RWPE2 (cell line): ENCODE measurements around the gene ITGAD.
A peak's percentile ranks its signal among the peaks of the same experiment; 100 is the strongest.

Experiments used
- ATAC-seq: fragments of 200-7000 bp; cut with Tn5 transposase; 3 replicates; pipeline ENCODE4 v1.9.1; 2021; ENCODE audit warnings: low read depth
- DNase-seq: peaks from one replicate; pipeline ENCODE4 v3.0.0-alpha.2; 2020; ENCODE audit warnings: low spot score
- H3K27ac ChIP-seq: fragments of 450-650 bp; 2 replicates; pipeline ENCODE4 v1.5.1; 2017; ENCODE audit warnings: mild to moderate bottlenecking; ENCODE audit not compliant: poor library complexity, severe bottlenecking
- H3K27me3 ChIP-seq: fragments of 250-450 bp; sonication (Bioruptor Pico); 2 replicates; pipeline ENCODE4 v1.5.1; 2021; ENCODE audit warnings: mild to moderate bottlenecking, moderate library complexity; ENCODE audit not compliant: insufficient read depth, poor library complexity, severe bottlenecking
- H3K36me3 ChIP-seq: fragments of 250-450 bp; sonication (Bioruptor Pico); 2 replicates; pipeline ENCODE4 v1.5.1; 2020; ENCODE audit warnings: low read depth, mild to moderate bottlenecking, moderate library complexity
- H3K4me1 ChIP-seq: fragments of 250-450 bp; sonication (Bioruptor Pico); 2 replicates; pipeline ENCODE4 v1.5.1; 2021; ENCODE audit warnings: mild to moderate bottlenecking, moderate library complexity; ENCODE audit not compliant: insufficient read depth, poor library complexity, severe bottlenecking
- H3K4me3 ChIP-seq: fragments of 250-450 bp; sonication (Bioruptor Pico); 2 replicates; pipeline ENCODE4 v1.5.1; 2021; ENCODE audit warnings: mild to moderate bottlenecking, moderate library complexity; ENCODE audit not compliant: severe bottlenecking
- H3K9me3 ChIP-seq: fragments of 250-450 bp; sonication (Bioruptor Pico); 2 replicates; pipeline ENCODE4 v1.5.1; 2021; ENCODE audit warnings: mild to moderate bottlenecking, moderate library complexity; ENCODE audit not compliant: severe bottlenecking
- TF ChIP-seq, protein P1 (sequence below): fragments of 450-650 bp; IDR thresholded peaks from one replicate; pipeline ENCODE4 v1.5.1; 2017; ENCODE audit warnings: mild to moderate bottlenecking, moderate library complexity; ENCODE audit not compliant: poor library complexity, severe bottlenecking

The ITGAD gene

DNA sequence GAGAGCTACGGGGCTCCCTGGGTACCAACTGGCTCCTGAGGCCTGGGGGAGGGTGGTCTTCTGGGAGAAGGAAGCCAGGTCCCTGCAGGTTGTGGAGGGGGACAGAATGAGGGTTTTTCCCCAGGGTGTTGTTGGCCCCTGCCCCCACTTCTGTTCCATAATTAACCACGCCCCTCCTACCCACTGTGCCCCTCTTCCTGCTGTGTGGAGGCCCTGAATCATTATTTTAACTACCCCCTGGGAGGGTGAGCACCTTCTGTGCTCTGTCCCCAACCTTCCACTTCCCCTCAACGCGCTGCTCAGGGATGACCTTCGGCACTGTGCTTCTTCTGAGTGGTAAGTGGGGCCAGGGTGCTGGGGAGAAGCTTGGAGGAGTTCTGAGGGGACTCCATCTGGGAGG lies at the start of gene ITGAD:
Gene ITGAD, plus strand, starts transcription at position 280 of the 400 bp plus-strand sequence. Its CDS starts 26 bp downstream, at position 306.
- Histone ChIP-seq H3K36me3 (no peaks in the 10 kb centered on the region), H3K4me3 (no peak within 1 kb of the TSS), H3K9me3 (no peaks in the 10 kb centered on the region), H3K27me3 (no peaks in the 10 kb centered on the region), H3K27ac (no peak within 1 kb of the TSS), H3K4me1 (no peaks in the 10 kb centered on the region)
- TF ChIP-seq, protein P1, sequence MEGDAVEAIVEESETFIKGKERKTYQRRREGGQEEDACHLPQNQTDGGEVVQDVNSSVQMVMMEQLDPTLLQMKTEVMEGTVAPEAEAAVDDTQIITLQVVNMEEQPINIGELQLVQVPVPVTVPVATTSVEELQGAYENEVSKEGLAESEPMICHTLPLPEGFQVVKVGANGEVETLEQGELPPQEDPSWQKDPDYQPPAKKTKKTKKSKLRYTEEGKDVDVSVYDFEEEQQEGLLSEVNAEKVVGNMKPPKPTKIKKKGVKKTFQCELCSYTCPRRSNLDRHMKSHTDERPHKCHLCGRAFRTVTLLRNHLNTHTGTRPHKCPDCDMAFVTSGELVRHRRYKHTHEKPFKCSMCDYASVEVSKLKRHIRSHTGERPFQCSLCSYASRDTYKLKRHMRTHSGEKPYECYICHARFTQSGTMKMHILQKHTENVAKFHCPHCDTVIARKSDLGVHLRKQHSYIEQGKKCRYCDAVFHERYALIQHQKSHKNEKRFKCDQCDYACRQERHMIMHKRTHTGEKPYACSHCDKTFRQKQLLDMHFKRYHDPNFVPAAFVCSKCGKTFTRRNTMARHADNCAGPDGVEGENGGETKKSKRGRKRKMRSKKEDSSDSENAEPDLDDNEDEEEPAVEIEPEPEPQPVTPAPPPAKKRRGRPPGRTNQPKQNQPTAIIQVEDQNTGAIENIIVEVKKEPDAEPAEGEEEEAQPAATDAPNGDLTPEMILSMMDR, result no peak
- DNase-seq (no peak), ATAC-seq (no peak)

- H3K9me3 ChIP-seq, result no peaks in the 10 kb centered on the region
- ATAC-seq, result no peak
- TF ChIP-seq, protein P1, result no peak
- H3K27me3 ChIP-seq, result no peaks in the 10 kb centered on the region
- DNase-seq, result peak; percentile 3
- H3K27ac ChIP-seq, result no peak overlapping the region
- H3K4me1 ChIP-seq, result no peaks in the 10 kb centered on the region
- no peak overlapping the region for H3K4me3 ChIP-seq
- no peaks in the 10 kb centered on the region for H3K36me3 ChIP-seq
Observed at GRCh38 chr16:31344712-31345111, 48.4 kb upstream of the ITGAD start.

DNA sequence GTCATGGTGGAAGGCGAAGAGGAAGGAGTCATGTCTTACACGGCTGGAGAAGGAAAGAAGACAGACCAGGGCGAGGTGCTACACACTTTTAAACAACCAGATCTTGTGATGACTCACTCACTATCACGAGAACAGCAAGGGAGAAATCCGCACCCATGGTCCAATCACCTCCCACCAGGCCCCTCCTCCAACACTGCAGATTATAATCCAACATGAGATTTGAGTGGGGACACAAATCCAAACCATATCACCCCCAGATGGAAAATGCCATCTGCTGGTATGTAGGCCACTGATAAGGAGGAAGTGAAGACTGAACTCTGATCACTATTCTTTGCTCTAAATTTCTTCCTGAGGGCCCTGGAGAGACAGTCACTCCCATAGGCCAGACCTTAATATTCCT lies 45.7 kb upstream of the ITGAD start:
- Histone ChIP-seq H3K4me1 (no peaks in the 10 kb centered on the region), H3K36me3 (no peaks in the 10 kb centered on the region), H3K9me3 (no peaks in the 10 kb centered on the region), H3K4me3 (no peak overlapping the region), H3K27me3 (no peaks in the 10 kb centered on the region), H3K27ac (no peak overlapping the region)
- DNase-seq (peak; percentile 3), ATAC-seq (no peak)
- TF ChIP-seq, protein P1, result no peak

- TF ChIP-seq, protein P1, result no peak
- H3K9me3 ChIP-seq, result no peaks in the 10 kb centered on the region
- H3K27ac ChIP-seq, result no peak overlapping the region
- no peaks in the 10 kb centered on the region for H3K36me3 ChIP-seq
- no peaks in the 10 kb centered on the region for H3K27me3 ChIP-seq
- no peak overlapping the region for H3K4me3 ChIP-seq
- DNase-seq (no peak), ATAC-seq (no peak)
- H3K4me1 ChIP-seq, result no peaks in the 10 kb centered on the region
Observed at GRCh38 chr16:31348579-31348978, 44.6 kb upstream of the ITGAD start.

DNA sequence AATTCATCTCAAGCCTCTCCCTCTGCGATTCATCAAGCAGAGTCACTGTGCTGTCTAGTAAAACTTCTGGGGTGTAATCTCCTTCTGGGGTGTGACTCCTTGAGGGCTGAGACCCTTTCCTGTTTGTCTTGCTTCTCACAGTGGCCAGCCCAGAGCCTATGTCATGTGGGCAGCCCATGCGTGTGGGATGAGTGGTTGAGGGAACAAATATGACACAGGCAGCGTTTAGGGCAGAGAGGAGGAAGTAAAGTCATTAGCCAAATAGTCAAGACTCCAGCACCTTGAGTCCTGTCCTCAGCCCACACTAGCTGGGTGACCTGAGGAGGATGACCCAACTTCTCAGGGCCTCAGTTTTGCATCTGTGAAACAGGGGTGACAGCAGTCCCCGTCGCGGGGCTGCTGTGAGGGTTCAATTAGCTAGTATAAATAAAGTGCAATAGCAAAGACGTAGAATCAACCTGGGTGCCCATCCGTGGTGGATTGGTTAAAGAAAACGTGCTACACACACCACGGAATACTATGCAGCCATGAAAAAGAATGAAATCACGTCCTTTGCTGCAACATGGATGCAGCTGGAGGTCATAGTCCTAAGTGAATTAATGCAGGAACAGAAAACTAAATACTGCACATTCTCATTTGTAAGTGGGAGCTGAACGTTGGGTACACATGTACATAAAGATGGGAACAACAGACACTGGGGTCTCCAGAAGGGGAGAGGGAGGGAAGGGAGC lies 42.7 kb upstream of the ITGAD start:
- Histone ChIP-seq H3K27ac (no peak overlapping the region), H3K4me1 (no peaks in the 10 kb centered on the region), H3K36me3 (no peaks in the 10 kb centered on the region), H3K9me3 (no peaks in the 10 kb centered on the region), H3K4me3 (no peak overlapping the region), H3K27me3 (no peaks in the 10 kb centered on the region)
- peak; percentile 19 for DNase-seq
- ATAC-seq, result no peak
- TF ChIP-seq, protein P1, result no peak
